Keratinocyte (primary cell): ENCODE data around the gene CUX1. TPM values are rescaled to one million over a fixed set of nuclear protein-coding genes. Genes with fewer than 3 reads are reported as not detected.

Experiments used
- DNase-seq: peaks from one replicate; pipeline ENCODE4 v3.0.0-alpha.2; 2011; ENCODE audit warnings: low read depth, missing footprints, low spot score
- FAIRE-seq: peaks from 2 replicates; lab custom pipeline; 2011; peaks lifted over from hg19 to GRCh38; lab: Jason Lieb, UNC
- H2AFZ ChIP-seq: 2 replicates; pipeline ENCODE4 v1.6.0; 2012; ENCODE audit warnings: low read length, control low read depth, inconsistent platforms; ENCODE audit not compliant: control insufficient read depth
- H3K27ac ChIP-seq: 2 replicates; pipeline ENCODE4 v1.5.1; 2011; ENCODE audit warnings: low read length; ENCODE audit not compliant: control insufficient read depth, insufficient read depth
- H3K27me3 ChIP-seq: 3 replicates; pipeline ENCODE4 v1.6.0; 2011; ENCODE audit warnings: low read length; ENCODE audit not compliant: control insufficient read depth, insufficient read depth; ENCODE audit errors: extremely low read depth
- H3K36me3 ChIP-seq, 2 experiments: 2 replicates in 1 of 2; 3 replicates in 1 of 2; pipeline ENCODE4 v1.5.1; 2011; ENCODE audit warnings: low read length in 2 of 2, mild to moderate bottlenecking in 1 of 2; ENCODE audit not compliant: control insufficient read depth in 2 of 2, insufficient read depth in 2 of 2; ENCODE audit errors: extremely low read depth in 1 of 2
- H3K4me1 ChIP-seq: 3 replicates; pipeline ENCODE4 v1.5.1; 2011; ENCODE audit warnings: low read length; ENCODE audit not compliant: control insufficient read depth, insufficient read depth; ENCODE audit errors: extremely low read depth
- H3K4me2 ChIP-seq: 3 replicates; pipeline ENCODE4 v1.6.0; 2011; ENCODE audit warnings: low read depth, low read length; ENCODE audit not compliant: control insufficient read depth, insufficient read depth; ENCODE audit errors: extremely low read depth
- H3K4me3 ChIP-seq, 3 experiments: fragments of 200-600 bp in 1 of 3; sonication (generic) in 1 of 3; 2 replicates in 2 of 3; 3 replicates in 1 of 3; pipeline ENCODE4 v1.5.1; 2011 to 2016; ENCODE audit warnings: low read length in 3 of 3, mild to moderate bottlenecking in 3 of 3, control low read depth in 2 of 3, inconsistent platforms in 1 of 3, low read depth in 1 of 3, mixed read lengths in 1 of 3, mixed run types in 1 of 3, moderate library complexity in 1 of 3; ENCODE audit not compliant: control insufficient read depth in 2 of 3, insufficient read depth in 2 of 3; ENCODE audit errors: extremely low read depth in 1 of 3
- H3K79me2 ChIP-seq: 2 replicates; pipeline ENCODE4 v1.6.0; 2012; ENCODE audit warnings: low read length; ENCODE audit not compliant: control insufficient read depth, insufficient read depth
- H3K9ac ChIP-seq: 3 replicates; pipeline ENCODE4 v1.6.0; 2011; ENCODE audit warnings: low read length; ENCODE audit not compliant: control insufficient read depth, insufficient read depth; ENCODE audit errors: extremely low read depth
- H3K9me1 ChIP-seq: 3 replicates; pipeline ENCODE4 v1.6.0; 2011; ENCODE audit warnings: low read length; ENCODE audit not compliant: control insufficient read depth, insufficient read depth; ENCODE audit errors: extremely low read depth
- H3K9me3 ChIP-seq: 2 replicates; pipeline ENCODE4 v1.5.1; 2012; ENCODE audit warnings: low read depth, low read length; ENCODE audit not compliant: control insufficient read depth
- H4K20me1 ChIP-seq: 3 replicates; pipeline ENCODE4 v1.6.0; 2011; ENCODE audit warnings: low read length; ENCODE audit not compliant: control insufficient read depth, insufficient read depth; ENCODE audit errors: extremely low read depth
- EZH2 ChIP-seq: IDR thresholded peaks from one replicate; pipeline ENCODE4 v1.6.1; 2012; ENCODE audit warnings: inconsistent platforms, mild to moderate bottlenecking, low read length, moderate library complexity
- dilution Hi-C: fragments of 300-500 bp; cut with MboI; formaldehyde crosslinking; loops from one replicate; pipeline ENCODE4 v1.7.0; 2020; ENCODE audit warnings: low sequenced_read_pairs; ENCODE audit not compliant: extremely low pct_ligation_motif_present
- polyA plus RNA-seq, 5 experiments: library from polyadenylated mRNA; depleted of rRNA in 3 of 5; stranded (reverse) in 3 of 5; stranded (forward) in 1 of 5; unstranded in 1 of 5; fragments of >200 nt; gene quantifications; 1 replicate in 1 of 5; 2 replicates in 3 of 5; 3 replicates in 1 of 5; pipeline versions ENCODE4 v1.2.1 to v1.2.3, GENCODE V29; 2011 to 2012; ENCODE audit warnings: missing spikeins in 2 of 5, low read depth in 1 of 5, low replicate concordance in 1 of 5
- TF ChIP-seq, protein P1 (sequence below), 3 experiments: IDR thresholded peaks in 1 of 3; conservative IDR thresholded peaks in 1 of 3; optimal IDR thresholded peaks in 1 of 3; 2 replicates in 2 of 3; 3 replicates in 1 of 3; pipeline versions ENCODE3 to v1.5.1; 2011; ENCODE audit warnings: low read length in 3 of 3, mild to moderate bottlenecking in 3 of 3, moderate library complexity in 2 of 3, control low read depth in 1 of 3, inconsistent platforms in 1 of 3; ENCODE audit not compliant: insufficient read depth in 2 of 3; ENCODE audit errors: extremely low read depth in 1 of 3

CUX1 gene
- polyA plus RNA-seq, 1 donor (not counting 4 experiments of a cell fraction or from before 2014, with no cell fraction given), result 18.3 TPM

DNA sequence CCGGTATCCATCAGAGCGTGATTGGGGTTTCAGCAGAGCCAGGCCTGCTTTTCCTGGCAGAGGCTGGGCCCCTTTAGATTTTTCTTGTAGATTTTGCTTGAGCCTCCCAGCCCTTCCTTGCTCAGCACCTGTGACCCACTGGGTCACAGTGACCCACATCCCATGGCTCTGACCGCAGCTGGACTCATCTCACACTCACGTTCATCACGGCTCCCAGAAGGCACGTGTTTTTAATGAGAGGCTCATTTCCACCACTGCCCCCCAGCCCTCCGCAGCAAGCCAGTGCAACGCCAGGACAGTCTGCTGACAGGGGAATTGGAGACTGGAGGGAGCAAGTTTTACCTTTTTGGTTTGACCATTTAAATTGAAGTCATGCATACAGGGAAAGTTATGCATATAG lies 155.7 kb downstream of the CUX1 start:
- DNase-seq (no peak), FAIRE-seq (no peak)
- H3K27ac ChIP-seq, result no peak overlapping the region
- H2AFZ ChIP-seq, result no peak overlapping the region
- TF ChIP-seq, protein P1, sequence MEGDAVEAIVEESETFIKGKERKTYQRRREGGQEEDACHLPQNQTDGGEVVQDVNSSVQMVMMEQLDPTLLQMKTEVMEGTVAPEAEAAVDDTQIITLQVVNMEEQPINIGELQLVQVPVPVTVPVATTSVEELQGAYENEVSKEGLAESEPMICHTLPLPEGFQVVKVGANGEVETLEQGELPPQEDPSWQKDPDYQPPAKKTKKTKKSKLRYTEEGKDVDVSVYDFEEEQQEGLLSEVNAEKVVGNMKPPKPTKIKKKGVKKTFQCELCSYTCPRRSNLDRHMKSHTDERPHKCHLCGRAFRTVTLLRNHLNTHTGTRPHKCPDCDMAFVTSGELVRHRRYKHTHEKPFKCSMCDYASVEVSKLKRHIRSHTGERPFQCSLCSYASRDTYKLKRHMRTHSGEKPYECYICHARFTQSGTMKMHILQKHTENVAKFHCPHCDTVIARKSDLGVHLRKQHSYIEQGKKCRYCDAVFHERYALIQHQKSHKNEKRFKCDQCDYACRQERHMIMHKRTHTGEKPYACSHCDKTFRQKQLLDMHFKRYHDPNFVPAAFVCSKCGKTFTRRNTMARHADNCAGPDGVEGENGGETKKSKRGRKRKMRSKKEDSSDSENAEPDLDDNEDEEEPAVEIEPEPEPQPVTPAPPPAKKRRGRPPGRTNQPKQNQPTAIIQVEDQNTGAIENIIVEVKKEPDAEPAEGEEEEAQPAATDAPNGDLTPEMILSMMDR (optimal IDR thresholded peaks at IDR 0.05 in 1 of 3, IDR thresholded peaks at IDR 0.05 in 1 of 3, conservative IDR thresholded peaks at IDR 0.05 in 1 of 3; ENCODE audit: extremely low read depth in 1 of 3, insufficient read depth in 2 of 3, low read length in 3 of 3), result no peak
- TF ChIP-seq EZH2, result no peak
- H4K20me1 ChIP-seq, result no peaks in the 10 kb centered on the region
- H3K9me1 ChIP-seq, result no peaks in the 10 kb centered on the region
- H3K9ac ChIP-seq, result no peak overlapping the region
- no peaks in the 10 kb centered on the region for H3K36me3 ChIP-seq
- no peaks in the 10 kb centered on the region for H3K9me3 ChIP-seq
- H3K4me2 ChIP-seq, result no peak overlapping the region
- no peaks in the 10 kb centered on the region for H3K27me3 ChIP-seq
- no peaks in the 10 kb centered on the region for H3K4me1 ChIP-seq
- dilution Hi-C loops, result no loop called here
- no peaks in the 10 kb centered on the region for H3K79me2 ChIP-seq
- no peak overlapping the region for H3K4me3 ChIP-seq

GRCh38 chr7:101974393-101974792 lies 157.0 kb downstream of the CUX1 start:
- no peaks in the 10 kb centered on the region for H3K9me1 ChIP-seq
- no peak for FAIRE-seq
- no peak overlapping the region for H3K27ac ChIP-seq
- DNase-seq, result no peak
- no peaks in the 10 kb centered on the region for H3K4me1 ChIP-seq
- no peaks in the 10 kb centered on the region for H3K9me3 ChIP-seq
- no peak overlapping the region for H3K9ac ChIP-seq
- no peaks in the 10 kb centered on the region for H4K20me1 ChIP-seq
- no peak overlapping the region for H3K4me3 ChIP-seq
- dilution Hi-C loops, result no loop called here
- TF ChIP-seq, protein P1 (optimal IDR thresholded peaks at IDR 0.05 in 1 of 3, IDR thresholded peaks at IDR 0.05 in 1 of 3, conservative IDR thresholded peaks at IDR 0.05 in 1 of 3; ENCODE audit: extremely low read depth in 1 of 3, insufficient read depth in 2 of 3, low read length in 3 of 3), result no peak
- TF ChIP-seq EZH2, result no peak
- no peaks in the 10 kb centered on the region for H3K27me3 ChIP-seq
- H2AFZ ChIP-seq, result no peak overlapping the region
- H3K4me2 ChIP-seq, result no peak overlapping the region
- H3K36me3 ChIP-seq, result no peaks in the 10 kb centered on the region
- no peaks in the 10 kb centered on the region for H3K79me2 ChIP-seq
